Common myeloid progenitor, CD34-positive (primary cell): ENCODE measurements around the gene UPK1A.

Experiments used
- CTCF ChIA-PET: fragments of 350-600 bp; sonication (Branson Sonifier 250); formaldehyde crosslinking; loops from one replicate; lab custom pipeline; 2021; ENCODE audit warnings: antibody characterized with exemption; lab: Charles Lee
- POLR2A ChIA-PET: fragments of 350-600 bp; sonication (Branson Sonifier 250); formaldehyde crosslinking; loops from one replicate; lab custom pipeline; 2021; ENCODE audit warnings: antibody characterized with exemption; lab: Charles Lee
- DNase-seq, 3 donors: peaks; one replicate each; pipeline versions ENCODE4 v3.0.0 to v3.0.0-alpha.2; 2013
- H3K27ac ChIP-seq, 2 experiments: 1 replicate in 1 of 2; 2 replicates in 1 of 2; pipeline ENCODE4 v1.7.0; 2013; ENCODE audit warnings: inconsistent platforms in 2 of 2, low read length in 2 of 2, mild to moderate bottlenecking in 2 of 2, low read depth in 1 of 2, moderate library complexity in 1 of 2; ENCODE audit not compliant: severe bottlenecking in 2 of 2, insufficient read depth in 1 of 2, poor library complexity in 1 of 2
- H3K27me3 ChIP-seq, 5 experiments: replicated peaks in 2 of 5; 1 replicate in 3 of 5; 2 replicates in 2 of 5; pipeline versions ENCODE4 v1.6.1 to v1.7.0; 2013; ENCODE audit warnings: low read length in 4 of 5, mild to moderate bottlenecking in 2 of 5, moderate library complexity in 2 of 5, inconsistent platforms in 1 of 5; ENCODE audit not compliant: insufficient read depth in 5 of 5, control insufficient read depth in 4 of 5
- H3K36me3 ChIP-seq, 4 experiments: 1 replicate in 2 of 4; 2 replicates in 2 of 4; pipeline versions ENCODE4 v1.6.1 to v1.7.0; 2013; ENCODE audit warnings: low read length in 3 of 4, control low read depth in 1 of 4, mild to moderate bottlenecking in 1 of 4; ENCODE audit not compliant: control insufficient read depth in 4 of 4, insufficient read depth in 4 of 4
- H3K4me1 ChIP-seq, 4 experiments: 1 replicate in 3 of 4; 2 replicates in 1 of 4; pipeline versions ENCODE4 v1.6.1 to v1.7.1; 2013; ENCODE audit warnings: low read length in 3 of 4, mild to moderate bottlenecking in 3 of 4, control low read depth in 1 of 4, inconsistent platforms in 1 of 4, moderate library complexity in 1 of 4; ENCODE audit not compliant: control insufficient read depth in 4 of 4, insufficient read depth in 4 of 4; ENCODE audit errors: control extremely low read depth in 1 of 4
- H3K4me3 ChIP-seq, 7 experiments: 1 replicate in 4 of 7; 2 replicates in 3 of 7; pipeline versions ENCODE4 v1.5.1 to v1.7.0; 2013; ENCODE audit warnings: mild to moderate bottlenecking in 7 of 7, low read length in 6 of 7, moderate library complexity in 6 of 7, inconsistent platforms in 2 of 7, low read depth in 2 of 7, control low read depth in 1 of 7; ENCODE audit not compliant: insufficient read depth in 4 of 7, control insufficient read depth in 1 of 7; ENCODE audit errors: extremely low read depth in 1 of 7
- H3K9me3 ChIP-seq, 5 experiments: 1 replicate in 4 of 5; 2 replicates in 1 of 5; pipeline versions ENCODE4 v1.6.1 to v1.7.1; 2013; ENCODE audit warnings: low read length in 4 of 5, mild to moderate bottlenecking in 2 of 5, inconsistent platforms in 1 of 5, low read depth in 1 of 5, moderate library complexity in 1 of 5; ENCODE audit not compliant: control insufficient read depth in 4 of 5, insufficient read depth in 2 of 5; ENCODE audit errors: control extremely low read depth in 1 of 5
- WGBS: methylation state at CpG from one replicate; pipeline ENCODE4 v1.1.5; 2013; ENCODE audit not compliant: insufficient coverage; 5-methylcytosine and 5-hydroxymethylcytosine counted together

UPK1A gene

GRCh38 chr19:35623327-35624010 is 42.8 kb upstream of the UPK1A start:
- WGBS, result 100% methylated on average over 3 of the region's 6 CpGs
- Histone ChIP-seq H3K27me3 (no peaks in the 10 kb centered on the region), H3K4me3 (no peak overlapping the region), H3K4me1 (peaks cover 0 to 7% (median 6%) of the 10 kb centered on the region in 4 experiments), H3K9me3 (no peaks in the 10 kb centered on the region), H3K36me3 (peaks cover 0 to 31% (median 14%) of the 10 kb centered on the region in 4 experiments), H3K27ac (no peak overlapping the region)
- CTCF ChIA-PET, result interaction anchor here (1.3 to 1.5 kb wide), 2 partner anchors 9 to 37 kb away, joined by 3 to 4 read pairs; no protein-coding TSS in a partner anchor
- POLR2A ChIA-PET, result no interaction called here
- no peak for DNase-seq

DNA sequence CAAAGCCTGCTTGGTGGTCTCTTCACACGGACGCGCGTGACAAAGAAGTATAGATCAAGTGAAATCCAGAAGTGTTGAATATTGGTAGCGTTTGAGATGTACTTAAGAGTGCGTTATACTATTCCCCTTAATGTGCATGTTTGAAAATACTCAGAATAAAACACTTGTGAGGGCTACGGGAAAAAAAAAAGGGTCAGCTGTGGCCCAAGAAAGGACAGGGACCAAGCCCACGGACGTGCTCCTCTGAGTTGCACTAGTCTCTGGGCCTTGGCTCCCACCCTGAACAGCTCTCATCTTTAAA is 38.1 kb upstream of the UPK1A start:
- ChIA-PET POLR2A (no interaction called here), CTCF (interaction anchor here (1.0 kb wide), 2 partner anchors 8 to 79 kb away, joined by 3 to 4 read pairs; no protein-coding TSS in a partner anchor)
- WGBS, result 26% methylated on average over 7 of the region's 9 CpGs
- peak overlapping the region; percentile 78 to 96 for H3K27ac ChIP-seq
- H3K4me3 ChIP-seq, result peak overlapping the region; percentile 67 to 92 (median 87)
- H3K36me3 ChIP-seq, result peaks cover 8 to 30% (median 25%) of the 10 kb centered on the region in 4 experiments
- DNase-seq, result no peak
- H3K27me3 ChIP-seq, result no peaks in the 10 kb centered on the region
- H3K4me1 ChIP-seq, result peaks cover 5 to 14% (median 12%) of the 10 kb centered on the region in 4 experiments
- no peaks in the 10 kb centered on the region for H3K9me3 ChIP-seq

DNA sequence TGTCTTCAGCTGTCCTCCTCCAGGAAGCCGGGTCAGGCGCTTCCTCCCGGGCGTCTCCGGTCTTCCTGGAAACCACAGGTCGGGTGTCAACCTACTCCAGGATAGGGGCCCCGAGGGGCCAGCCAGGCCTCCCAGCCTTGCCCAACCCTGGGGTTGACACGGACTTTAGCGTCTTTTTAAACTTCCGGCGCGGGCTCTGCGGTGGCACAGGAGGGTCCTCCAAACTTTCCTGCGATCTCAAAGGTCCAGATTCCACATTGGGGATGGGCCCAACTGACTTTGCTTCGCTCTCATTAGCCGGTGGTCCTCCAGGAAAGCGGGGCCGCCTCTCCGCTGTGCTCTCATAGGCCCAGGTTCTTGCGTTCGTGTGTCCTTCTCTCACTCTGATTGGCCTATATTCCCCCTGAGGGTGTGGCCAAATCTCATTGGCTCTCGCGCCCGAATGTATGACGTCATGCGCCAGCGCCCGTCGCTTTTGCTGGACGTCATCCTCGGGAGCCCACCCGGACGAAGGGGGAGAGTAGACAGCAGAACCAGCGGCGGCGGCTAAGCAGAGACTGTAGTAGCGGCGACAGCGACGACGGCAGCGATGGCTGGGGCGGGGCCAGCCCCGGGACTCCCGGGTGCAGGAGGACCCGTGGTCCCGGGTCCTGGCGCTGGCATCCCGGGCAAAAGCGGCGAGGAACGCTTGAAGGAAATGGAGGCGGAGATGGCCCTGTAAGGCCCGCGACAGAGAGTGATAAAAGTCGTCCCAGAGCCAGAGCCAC is 37.6 kb upstream of the UPK1A start, which contains the start of gene RBM42:
Gene RBM42 (plus strand): TSS at position 472 of the 767 bp plus-strand sequence. CDS start 118 bp downstream, at position 590.
- Histone ChIP-seq H3K4me1 (peaks cover 5 to 14% (median 12%) of the 10 kb centered on the region in 4 experiments), H3K27me3 (no peaks in the 10 kb centered on the region), H3K36me3 (peaks cover 8 to 35% (median 27%) of the 10 kb centered on the region in 4 experiments), H3K9me3 (no peaks in the 10 kb centered on the region), H3K27ac (peak within 1 kb of the TSS; percentile 92 to 96), H3K4me3 (peak within 1 kb of the TSS; percentile 67 to 92 (median 87))
- peak; percentile 99 to 100 (median 100) for DNase-seq
- under 1% methylated on average over 55 of the region's 56 CpGs for WGBS
- ChIA-PET CTCF (interaction anchor here (1.0 kb wide), 2 partner anchors 8 to 79 kb away, joined by 3 to 4 read pairs; no protein-coding TSS in a partner anchor), POLR2A (no interaction called here)

DNA sequence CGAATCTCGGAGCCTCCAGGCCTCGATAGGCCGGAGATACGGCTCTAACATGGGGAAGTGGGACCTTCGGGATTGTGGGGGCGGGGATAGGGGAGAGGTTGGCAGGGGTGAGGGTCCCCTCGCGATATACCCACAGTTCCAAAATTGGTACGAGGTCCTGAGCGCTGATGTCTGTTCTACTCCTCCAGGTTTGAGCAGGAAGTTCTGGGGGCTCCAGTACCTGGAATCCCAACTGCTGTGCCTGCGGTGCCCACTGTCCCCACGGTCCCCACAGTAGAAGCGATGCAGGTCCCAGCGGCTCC is 37.0 kb upstream of the UPK1A start:
- Histone ChIP-seq H3K4me3 (peak overlapping the region; percentile 67 to 92 (median 87)), H3K27ac (peak overlapping the region; percentile 92 to 96), H3K9me3 (no peaks in the 10 kb centered on the region), H3K36me3 (peaks cover 8 to 40% (median 32%) of the 10 kb centered on the region in 4 experiments), H3K27me3 (no peaks in the 10 kb centered on the region), H3K4me1 (peaks cover 5 to 14% (median 12%) of the 10 kb centered on the region in 4 experiments)
- 13% methylated on average over 12 of the region's 15 CpGs for WGBS
- CTCF ChIA-PET, result no interaction called here
- DNase-seq, result no peak
- POLR2A ChIA-PET, result no interaction called here

DNA sequence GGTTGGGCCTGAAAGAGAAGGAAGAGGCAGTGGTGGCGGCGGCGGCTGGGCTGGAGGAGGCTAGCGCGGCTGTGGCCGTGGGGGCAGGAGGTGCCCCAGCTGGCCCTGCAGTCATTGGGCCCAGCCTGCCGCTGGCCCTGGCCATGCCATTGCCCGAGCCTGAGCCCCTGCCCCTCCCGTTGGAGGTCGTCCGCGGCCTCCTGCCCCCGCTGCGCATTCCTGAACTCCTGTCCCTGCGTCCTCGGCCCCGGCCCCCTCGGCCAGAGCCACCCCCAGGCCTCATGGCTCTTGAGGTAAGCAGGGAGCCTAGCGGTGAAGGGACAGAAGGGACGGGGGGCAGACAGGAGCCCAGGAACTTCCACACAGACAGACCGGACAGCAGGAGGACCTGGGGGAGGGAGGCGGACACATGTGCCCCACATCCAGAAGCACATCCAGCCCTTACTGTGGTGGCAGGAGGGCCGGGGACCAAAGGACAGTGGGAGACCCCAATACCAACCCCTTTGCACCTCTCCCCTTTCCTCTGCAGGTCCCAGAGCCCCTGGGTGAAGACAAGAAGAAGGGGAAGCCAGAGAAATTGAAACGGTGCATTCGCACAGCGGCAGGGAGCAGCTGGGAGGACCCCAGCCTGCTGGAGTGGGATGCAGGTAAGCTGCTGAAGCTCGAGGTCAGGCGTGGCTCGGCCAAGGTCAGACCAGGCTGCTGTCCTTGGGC is 32.4 kb upstream of the UPK1A start:
- Histone ChIP-seq H3K9me3 (no peaks in the 10 kb centered on the region), H3K4me1 (peaks cover 5 to 8% (median 6%) of the 10 kb centered on the region in 4 experiments), H3K4me3 (no peak overlapping the region), H3K27ac (no peak overlapping the region), H3K36me3 (peaks cover 9 to 78% (median 56%) of the 10 kb centered on the region in 4 experiments), H3K27me3 (no peaks in the 10 kb centered on the region)
- 97% methylated on average over 22 of the region's 29 CpGs for WGBS
- CTCF ChIA-PET, result no interaction called here
- POLR2A ChIA-PET, result no interaction called here
- DNase-seq, result no peak

GRCh38 chr19:35636651-35637050 is 29.7 kb upstream of the UPK1A start:
- Histone ChIP-seq H3K36me3 (peaks cover 2 to 64% (median 46%) of the 10 kb centered on the region in 4 experiments), H3K9me3 (no peaks in the 10 kb centered on the region), H3K27ac (no peak overlapping the region), H3K4me1 (peaks cover 0 to 6% (median 4%) of the 10 kb centered on the region in 4 experiments), H3K4me3 (no peak overlapping the region), H3K27me3 (no peaks in the 10 kb centered on the region)
- CTCF ChIA-PET, result interaction anchor here (0.8 kb wide), 1 partner anchor 8 kb away, joined by 4 read pairs; no protein-coding TSS in a partner anchor
- 100% methylated on average over 3 of the region's 3 CpGs for WGBS
- POLR2A ChIA-PET, result no interaction called here
- no peak for DNase-seq
